ENCODE measurements around the gene ZNF555.

Gene ZNF555

GRCh38 chr19:2807379-2808128, 33.7 kb upstream of the ZNF555 start:
- H3K4me3 ChIP-seq (ENCODE audit: low read depth, low read length) = no peak overlapping the region
- no peak for DNase-seq (ENCODE audit: low read depth, low spot score)
- in situ Hi-C loops (cut with HindIII; ENCODE audit: low sequenced_read_pairs) = no loop called here
- TF ChIP-seq CTCF (IDR thresholded peaks at IDR 0.05; ENCODE audit: low read depth, low read length) = no peak

GRCh38 chr19:2808129-2808941, 32.9 kb upstream of the ZNF555 start:
- no peak overlapping the region for H3K4me3 ChIP-seq (ENCODE audit: low read depth, low read length)
- no peak for DNase-seq (ENCODE audit: low read depth, low spot score)
- in situ Hi-C loops (cut with HindIII; ENCODE audit: low sequenced_read_pairs) = no loop called here
- no peak for TF ChIP-seq CTCF (IDR thresholded peaks at IDR 0.05; ENCODE audit: low read depth, low read length)

- in situ Hi-C loops (cut with HindIII; ENCODE audit: low sequenced_read_pairs) = no loop called here
- TF ChIP-seq CTCF (IDR thresholded peaks at IDR 0.05; ENCODE audit: low read depth, low read length) = no peak
- no peak for DNase-seq (ENCODE audit: low read depth, low spot score)
- no peak overlapping the region for H3K4me3 ChIP-seq (ENCODE audit: low read depth, low read length)
Measured at GRCh38 chr19:2809387-2810140, 31.7 kb upstream of the ZNF555 start.

GRCh38 chr19:2810141-2811091, 30.9 kb upstream of the ZNF555 start:
- TF ChIP-seq CTCF (IDR thresholded peaks at IDR 0.05; ENCODE audit: low read depth, low read length) = no peak
- in situ Hi-C loops (cut with HindIII; ENCODE audit: low sequenced_read_pairs) = no loop called here
- DNase-seq (ENCODE audit: low read depth, low spot score) = no peak
- no peak overlapping the region for H3K4me3 ChIP-seq (ENCODE audit: low read depth, low read length)

- in situ Hi-C loops (cut with HindIII; ENCODE audit: low sequenced_read_pairs) = no loop called here
- H3K4me3 ChIP-seq (ENCODE audit: low read depth, low read length) = no peak overlapping the region
- no peak for TF ChIP-seq CTCF (IDR thresholded peaks at IDR 0.05; ENCODE audit: low read depth, low read length)
- DNase-seq (ENCODE audit: low read depth, low spot score) = no peak
Measured at GRCh38 chr19:2811221-2811722, 30.0 kb upstream of the ZNF555 start.

Data from astrocyte of the spinal cord (primary cell).